Parietal lobe (tissue), 2 donors: ENCODE results near the gene WNT8A. TPM values are rescaled to one million over a fixed set of nuclear protein-coding genes. Genes with fewer than 3 reads are reported as not detected.

Experiments used
- small RNA-seq: library from RNA; depleted of rRNA; stranded (forward); fragments of <200 nt; gene quantifications from one replicate; pipeline ENCODE3, GENCODE V24; 2014; ENCODE audit warnings: low replicate concordance
- total RNA-seq: library from RNA; depleted of rRNA; stranded (reverse); fragments of >200 nt; gene quantifications from one replicate; pipeline ENCODE4 v1.2.3, GENCODE V29; 2014

WNT8A gene
- total RNA-seq, result not detected

GRCh38 chr5:138083702-138084101, at the start of gene WNT8A:
TSS of gene WNT8A (plus strand) at chr5:138084033. CDS start at chr5:138084128, 95 bp downstream.

GRCh38 chr5:138138949-138139780, 55.3 kb downstream of the WNT8A start, which contains the start of gene NME5:
TSS of gene NME5 (minus strand) at chr5:138139428. CDS start at chr5:138138780, 648 bp downstream.

Small RNA genes within 50 kb of the gene (small RNA-seq; reads per million reads assigned to genes)
- not detected for gene RNU6-1148P
- gene RNU6-460P, result not detected
- gene RNU6-888P, result not detected

Other genes with a start within 250 kb of the WNT8A start
- not detected for gene MYOT, start 216.2 kb upstream of the WNT8A start, total RNA-seq
- not detected for gene PKD2L2, start 194.6 kb upstream of the WNT8A start, total RNA-seq
- gene FAM13B, start 51.0 kb upstream of the WNT8A start, total RNA-seq, result 114 TPM
- gene NME5, start 55.4 kb downstream of the WNT8A start, total RNA-seq, result 8.8 TPM
- 95.8 TPM for gene BRD8, start 94.6 kb downstream of the WNT8A start, total RNA-seq
- gene KIF20A, start 95.1 kb downstream of the WNT8A start, total RNA-seq, result 6.3 TPM
- 36.3 TPM for gene CDC23, start 129.3 kb downstream of the WNT8A start, total RNA-seq
- gene GFRA3, start 190.6 kb downstream of the WNT8A start, total RNA-seq, result not detected
- gene CDC25C, start 247.8 kb downstream of the WNT8A start, total RNA-seq, result 2.2 TPM